ENCODE measurements around the gene RAET1L. TPM values are rescaled to one million over a fixed set of nuclear protein-coding genes. Genes with fewer than 3 reads are reported as not detected.

RAET1L gene
- total RNA-seq, 2 donors from 2014 or later: not detected

GRCh38 chr6:150048099-150048498, 22.8 kb upstream of the RAET1L start:
- intact Hi-C loops (cut with DNase I): no loop called here
- no peak for ATAC-seq

GRCh38 chr6:150046943-150047342, 21.6 kb upstream of the RAET1L start:
- ATAC-seq (no peak), DNase-seq (no peak)
- intact Hi-C loops (cut with DNase I): no loop called here

More at GRCh38 chr6:150048099-150048498, 22.8 kb upstream of the RAET1L start:
- DNase-seq: no peak

GRCh38 chr6:150044621-150045145, 19.4 kb upstream of the RAET1L start:
- DNase-seq (no peak), ATAC-seq (no peak)
- intact Hi-C loops (cut with DNase I): no loop called here

GRCh38 chr6:150043501-150044412, 18.4 kb upstream of the RAET1L start:
- intact Hi-C loops (cut with DNase I): no loop called here
- ATAC-seq (no peak), DNase-seq (no peak)

DNA sequence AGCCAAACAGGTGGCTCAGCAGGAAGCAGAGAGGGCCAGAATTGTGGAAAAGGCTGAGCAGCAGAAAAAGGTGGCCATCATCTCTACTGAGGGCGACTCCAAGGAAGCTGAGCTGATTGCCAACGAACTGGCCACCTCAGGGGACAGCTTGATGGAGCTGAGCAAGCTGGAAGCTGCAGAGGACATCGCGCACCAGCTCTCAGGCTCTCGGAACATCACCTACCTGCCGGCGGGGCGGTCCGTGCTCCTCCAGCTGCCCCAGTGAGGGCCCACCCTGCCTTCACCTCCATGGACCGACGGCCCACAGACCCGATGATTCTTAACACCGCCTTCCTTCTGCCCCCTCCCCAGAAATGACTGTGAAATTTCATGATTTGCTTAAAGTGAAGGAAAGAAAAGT, 17.8 kb upstream of the RAET1L start:
- intact Hi-C loops (cut with DNase I): no loop called here
- DNase-seq (no peak), ATAC-seq (no peak)

GRCh38 chr6:150038202-150039062, 13.1 kb upstream of the RAET1L start:
- DNase-seq: no peak
- peak in 1 of 2 donors; percentile 60 for ATAC-seq
- intact Hi-C loops (cut with DNase I): no loop called here

GRCh38 chr6:150037526-150038201, 12.3 kb upstream of the RAET1L start:
- DNase-seq (no peak), ATAC-seq (peak in 1 of 2 donors; percentile 12)
- intact Hi-C loops (cut with DNase I): no loop called here

DNA sequence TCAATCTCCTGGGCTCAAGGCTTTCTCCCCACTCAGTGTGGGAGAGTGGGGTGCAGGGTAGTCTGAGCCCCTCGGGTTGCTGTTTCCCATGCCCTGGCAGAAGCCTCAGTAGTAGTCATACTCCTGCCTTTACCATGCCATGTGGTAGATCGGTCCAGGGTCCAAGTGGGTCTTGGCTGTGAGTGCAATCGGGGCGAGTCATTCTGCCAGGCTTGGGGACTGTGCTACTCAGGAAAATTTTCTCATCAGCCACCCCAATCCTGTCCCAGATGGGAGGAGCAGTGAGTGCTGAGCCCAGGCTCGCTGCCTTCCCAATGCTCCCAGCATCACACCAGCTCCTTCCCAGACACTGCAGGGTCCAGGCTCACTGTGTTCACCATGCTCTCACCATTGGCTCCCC, 10.7 kb upstream of the RAET1L start:
- ATAC-seq (no peak), DNase-seq (no peak)
- intact Hi-C loops (cut with DNase I): no loop called here

DNA sequence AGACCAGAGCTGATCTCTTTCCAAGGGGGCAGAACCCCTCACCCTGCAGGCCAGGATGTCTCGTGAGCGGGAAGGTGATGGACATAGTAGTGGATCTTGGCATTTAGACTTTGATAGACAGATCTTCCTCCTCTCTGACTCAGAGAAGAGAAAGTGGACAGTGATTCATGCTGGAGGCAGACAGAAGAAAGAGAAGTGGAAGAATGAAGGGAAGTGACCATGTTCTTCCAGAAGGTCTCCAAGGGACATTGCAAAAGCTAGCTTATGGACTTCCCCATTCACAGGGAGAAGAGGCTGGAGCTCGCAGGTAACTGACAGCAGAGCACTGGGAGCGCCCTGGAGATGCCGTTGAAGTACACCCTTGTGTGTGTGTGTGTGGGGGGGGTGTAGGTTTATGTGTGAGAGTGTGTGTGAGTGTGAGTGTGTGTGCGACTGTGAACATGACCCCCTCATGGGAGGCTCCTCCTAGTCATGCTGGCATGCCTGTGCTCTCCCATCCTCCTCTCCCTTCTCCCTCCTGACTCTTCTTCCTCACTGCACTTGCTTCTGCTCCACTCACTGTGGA, 8.0 kb upstream of the RAET1L start:
- DNase-seq: no peak
- intact Hi-C loops (cut with DNase I): no loop called here
- peak in 1 of 2 donors; percentile 32 for ATAC-seq

- DNase-seq (no peak), ATAC-seq (no peak)
- intact Hi-C loops (cut with DNase I): no loop called here
These were observed 7.3 kb upstream of the RAET1L start for GRCh38 chr6:150032598-150032997.

DNA sequence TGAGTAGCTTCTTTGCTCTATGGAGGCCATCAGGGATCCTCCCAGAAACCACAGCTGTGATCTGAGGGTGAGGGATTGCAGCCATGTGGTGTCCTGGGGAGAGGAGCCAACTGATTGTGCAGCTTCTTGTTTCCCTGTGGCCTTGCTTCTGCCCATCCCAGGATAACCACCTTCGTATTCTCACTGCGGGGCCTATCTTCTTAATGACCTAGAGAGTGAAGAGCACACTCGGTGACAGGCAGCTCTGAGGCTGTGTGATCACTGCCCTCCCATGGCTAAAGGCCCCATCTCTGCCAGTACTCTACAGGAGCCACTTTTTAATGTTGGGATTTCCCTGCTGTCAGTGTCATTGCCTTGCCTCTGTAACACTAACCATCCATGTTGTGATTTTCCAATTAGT, 5.3 kb upstream of the RAET1L start:
- DNase-seq: no peak
- intact Hi-C loops (cut with DNase I): no loop called here
- no peak for ATAC-seq

DNA sequence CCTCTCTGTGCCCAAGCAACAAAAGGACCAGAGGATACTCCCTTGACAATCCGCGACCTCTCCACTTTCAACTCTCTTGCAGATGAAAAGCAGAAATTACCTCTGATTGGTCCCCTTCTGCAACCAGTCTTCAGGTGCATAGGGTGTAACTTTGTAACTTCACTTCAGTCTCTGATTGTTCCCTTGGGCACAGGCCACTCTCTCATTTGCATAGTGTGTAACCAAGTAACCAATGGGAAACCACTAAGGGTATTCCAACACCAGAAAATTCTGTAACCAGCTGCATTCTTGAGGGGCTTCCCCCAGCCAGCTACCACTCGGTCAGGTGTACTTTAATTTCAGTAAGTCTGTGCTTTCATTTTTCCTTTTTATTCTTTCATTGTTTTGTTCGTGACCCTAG, 4.4 kb upstream of the RAET1L start:
- intact Hi-C loops (cut with DNase I): no loop called here
- no peak for ATAC-seq

DNA sequence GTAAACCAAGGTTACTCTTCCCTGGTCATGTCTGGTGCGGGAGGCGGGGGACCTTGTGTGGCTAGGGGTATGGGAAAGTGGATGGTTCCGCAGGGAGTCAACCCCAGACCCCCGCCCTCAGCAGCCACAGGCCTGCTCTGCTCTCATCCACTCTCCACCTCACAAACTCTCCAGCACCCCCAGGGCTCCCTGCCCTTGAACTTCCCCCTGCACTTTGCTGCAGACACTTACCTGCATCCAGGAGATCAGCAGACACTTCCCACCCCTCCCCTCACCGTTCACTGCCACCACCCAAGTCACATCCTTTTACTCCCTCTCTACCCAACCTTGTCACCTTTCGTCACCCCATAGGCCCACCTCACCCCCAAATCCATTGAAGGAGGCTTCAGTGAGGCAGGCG, 3.9 kb upstream of the RAET1L start:
- ATAC-seq: no peak
- no peak for DNase-seq
- intact Hi-C loops (cut with DNase I): no loop called here

More for the DNA sequence above, 4.4 kb upstream of the RAET1L start:
- DNase-seq: no peak

- ATAC-seq (no peak), DNase-seq (no peak)
- intact Hi-C loops (cut with DNase I): no loop called here
These were observed 3.5 kb upstream of the RAET1L start for GRCh38 chr6:150028799-150029198.

DNA sequence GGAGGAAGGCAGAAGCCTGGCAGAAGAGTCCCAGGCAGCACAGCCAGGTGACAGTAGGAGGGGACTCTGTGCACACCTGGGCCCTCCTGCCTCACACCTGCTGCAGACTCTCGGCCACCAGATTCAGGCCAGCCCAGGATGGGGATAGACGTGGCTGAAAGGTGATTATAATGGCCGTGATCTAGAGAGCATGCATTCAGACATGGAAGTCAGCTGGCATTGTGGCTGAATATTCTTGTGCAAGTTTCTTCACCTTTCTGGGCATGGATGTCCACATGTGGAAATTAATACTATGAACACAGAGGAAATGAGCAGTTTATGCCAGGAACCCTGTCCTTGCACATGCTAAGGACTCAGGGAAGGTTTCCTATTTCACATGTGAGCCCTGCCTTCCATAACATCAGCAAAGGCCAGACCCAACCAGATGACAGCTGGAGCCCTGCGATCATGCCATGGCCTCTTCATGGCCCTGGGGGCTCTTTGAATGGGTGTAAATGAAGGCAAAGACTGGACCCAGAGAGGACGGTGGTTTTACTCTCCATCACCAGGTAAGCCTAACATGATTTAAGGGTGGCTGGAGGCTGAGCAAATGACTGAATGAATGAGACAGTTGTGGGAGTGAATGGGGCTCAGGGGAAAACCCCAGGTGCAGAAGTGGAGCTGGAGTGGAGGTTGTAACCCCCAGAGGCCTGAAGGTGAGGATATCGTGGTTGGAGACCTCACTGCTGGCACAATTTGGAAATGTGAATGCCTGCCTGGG, 2.7 kb upstream of the RAET1L start:
- intact Hi-C loops (cut with DNase I): no loop called here
- DNase-seq: no peak
- ATAC-seq: no peak

- ATAC-seq: no peak
- intact Hi-C loops (cut with DNase I): no loop called here
- DNase-seq: no peak
These were observed 1.9 kb upstream of the RAET1L start for GRCh38 chr6:150026976-150027805.

GRCh38 chr6:150024646-150025155, 631 bp downstream of the RAET1L start:
- ATAC-seq (no peak), DNase-seq (no peak)
- intact Hi-C loops (cut with DNase I): no loop called here
